ENCODE results near the gene C14orf132.

The C14orf132 gene

GRCh38 chr14:95998656-95999055 is 40.5 kb upstream of the C14orf132 start:
- Histone ChIP-seq H3K27ac (ENCODE audit: low read length) (no peak overlapping the region), H3K79me2 (ENCODE audit: insufficient read depth, low read length) (no peaks in the 10 kb centered on the region), H3K27me3 (ENCODE audit: insufficient read depth, low read length, poor library complexity) (peaks cover 12% of the 10 kb centered on the region), H3K9ac (ENCODE audit: low read depth, low read length) (no peak overlapping the region), H3K4me2 (ENCODE audit: insufficient read depth, low read length) (no peak overlapping the region), H3K9me3 (ENCODE audit: insufficient read depth, low read length, severe bottlenecking) (peaks cover under 1% of the 10 kb centered on the region), H3K4me1 (ENCODE audit: insufficient read depth, low read length) (no peaks in the 10 kb centered on the region), H3K4me3 (ENCODE audit: low read depth in 1 of 2, low read length in 2 of 2) (no peak overlapping the region), H4K20me1 (ENCODE audit: insufficient read depth, low read length) (no peaks in the 10 kb centered on the region), H3K36me3 (ENCODE audit: insufficient read depth, low read length) (no peaks in the 10 kb centered on the region), H2AFZ (ENCODE audit: low read depth, low read length) (no peak overlapping the region)
- ATAC-seq (ENCODE audit: insufficient read depth, low read depth) (no peak), DNase-seq (no peak)
- no peak for TF ChIP-seq EZH2 (IDR thresholded peaks at IDR 0.05; ENCODE audit: borderline replicate concordance, low read depth, low read length, severe bottlenecking)
- TF ChIP-seq CTCF (IDR thresholded peaks at IDR 0.05; ENCODE audit: borderline replicate concordance, extremely low read depth, low read length, poor library complexity, severe bottlenecking), result peak; percentile 13

- Histone ChIP-seq H3K9ac (ENCODE audit: low read depth, low read length) (no peak overlapping the region), H4K20me1 (ENCODE audit: insufficient read depth, low read length) (no peaks in the 10 kb centered on the region), H3K27me3 (ENCODE audit: insufficient read depth, low read length, poor library complexity) (peaks cover 8% of the 10 kb centered on the region), H3K27ac (ENCODE audit: low read length) (no peak overlapping the region), H3K4me1 (ENCODE audit: insufficient read depth, low read length) (no peaks in the 10 kb centered on the region), H3K36me3 (ENCODE audit: insufficient read depth, low read length) (no peaks in the 10 kb centered on the region), H3K4me2 (ENCODE audit: insufficient read depth, low read length) (no peak overlapping the region), H2AFZ (ENCODE audit: low read depth, low read length) (no peak overlapping the region), H3K9me3 (ENCODE audit: insufficient read depth, low read length, severe bottlenecking) (peaks cover 3% of the 10 kb centered on the region), H3K4me3 (ENCODE audit: low read depth in 1 of 2, low read length in 2 of 2) (no peak overlapping the region), H3K79me2 (ENCODE audit: insufficient read depth, low read length) (no peaks in the 10 kb centered on the region)
- ATAC-seq (ENCODE audit: insufficient read depth, low read depth) (no peak), DNase-seq (no peak)
- TF ChIP-seq CTCF (IDR thresholded peaks at IDR 0.05; ENCODE audit: borderline replicate concordance, extremely low read depth, low read length, poor library complexity, severe bottlenecking), result no peak
- no peak for TF ChIP-seq EZH2 (IDR thresholded peaks at IDR 0.05; ENCODE audit: borderline replicate concordance, low read depth, low read length, severe bottlenecking)
Measured at GRCh38 chr14:96001866-96002497, 37.2 kb upstream of the C14orf132 start.

DNA sequence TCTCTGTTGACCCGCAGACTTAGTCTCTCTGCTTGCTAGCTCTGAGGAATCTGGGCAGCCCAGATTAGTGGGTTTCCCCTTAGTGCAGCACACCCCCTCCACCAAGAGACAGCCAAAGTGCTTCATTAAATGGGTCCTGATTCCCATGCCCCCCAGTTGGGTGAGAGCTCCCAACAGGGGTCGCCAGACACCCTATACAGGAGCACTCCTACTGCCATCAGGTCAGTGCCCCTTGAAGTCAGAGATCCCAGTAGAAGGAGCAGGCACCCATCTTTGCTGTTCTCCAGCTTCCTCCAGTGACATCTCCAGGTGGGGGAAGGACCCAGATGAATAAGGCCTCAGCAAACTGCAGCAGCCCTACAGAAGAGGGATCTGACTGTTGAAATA is 36.7 kb upstream of the C14orf132 start:
- Histone ChIP-seq H3K4me1 (ENCODE audit: insufficient read depth, low read length) (no peaks in the 10 kb centered on the region), H3K27ac (ENCODE audit: low read length) (no peak overlapping the region), H2AFZ (ENCODE audit: low read depth, low read length) (no peak overlapping the region), H3K9me3 (ENCODE audit: insufficient read depth, low read length, severe bottlenecking) (peaks cover 3% of the 10 kb centered on the region), H3K27me3 (ENCODE audit: insufficient read depth, low read length, poor library complexity) (peaks cover 8% of the 10 kb centered on the region), H3K4me3 (ENCODE audit: low read depth in 1 of 2, low read length in 2 of 2) (no peak overlapping the region), H3K9ac (ENCODE audit: low read depth, low read length) (no peak overlapping the region), H4K20me1 (ENCODE audit: insufficient read depth, low read length) (no peaks in the 10 kb centered on the region), H3K36me3 (ENCODE audit: insufficient read depth, low read length) (no peaks in the 10 kb centered on the region), H3K4me2 (ENCODE audit: insufficient read depth, low read length) (no peak overlapping the region), H3K79me2 (ENCODE audit: insufficient read depth, low read length) (no peaks in the 10 kb centered on the region)
- DNase-seq, result no peak
- TF ChIP-seq CTCF (IDR thresholded peaks at IDR 0.05; ENCODE audit: borderline replicate concordance, extremely low read depth, low read length, poor library complexity, severe bottlenecking), result no peak
- ATAC-seq (ENCODE audit: insufficient read depth, low read depth), result no peak

DNA sequence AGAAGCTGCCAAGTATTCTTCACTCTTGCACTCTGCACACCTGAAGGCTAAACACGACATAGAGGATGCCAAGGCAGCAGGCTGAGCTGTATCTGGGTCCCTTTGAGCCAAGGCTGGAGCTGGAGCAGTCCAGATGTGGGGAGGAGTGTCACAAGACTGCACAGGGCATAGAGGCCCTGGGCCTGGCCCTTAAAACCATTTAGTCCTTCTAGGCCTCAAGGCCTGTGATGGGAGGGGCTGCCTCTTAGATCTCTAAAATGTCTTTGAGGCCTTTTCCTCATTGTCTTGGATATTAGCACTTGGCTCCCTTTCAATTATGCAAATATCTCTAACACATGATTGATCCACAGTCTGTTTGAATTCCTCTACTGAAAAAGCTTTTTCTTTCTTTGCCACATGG is 28.0 kb upstream of the C14orf132 start:
- H4K20me1 ChIP-seq (ENCODE audit: insufficient read depth, low read length), result no peaks in the 10 kb centered on the region
- no peak overlapping the region for H3K27ac ChIP-seq (ENCODE audit: low read length)
- no peaks in the 10 kb centered on the region for H3K79me2 ChIP-seq (ENCODE audit: insufficient read depth, low read length)
- peaks cover 10% of the 10 kb centered on the region for H3K9me3 ChIP-seq (ENCODE audit: insufficient read depth, low read length, severe bottlenecking)
- no peak overlapping the region for H2AFZ ChIP-seq (ENCODE audit: low read depth, low read length)
- H3K4me2 ChIP-seq (ENCODE audit: insufficient read depth, low read length), result no peak overlapping the region
- no peaks in the 10 kb centered on the region for H3K27me3 ChIP-seq (ENCODE audit: insufficient read depth, low read length, poor library complexity)
- ATAC-seq (ENCODE audit: insufficient read depth, low read depth) (no peak), DNase-seq (no peak)
- H3K4me3 ChIP-seq (ENCODE audit: low read depth in 1 of 2, low read length in 2 of 2), result no peak overlapping the region
- no peaks in the 10 kb centered on the region for H3K4me1 ChIP-seq (ENCODE audit: insufficient read depth, low read length)
- TF ChIP-seq CTCF (IDR thresholded peaks at IDR 0.05; ENCODE audit: borderline replicate concordance, extremely low read depth, low read length, poor library complexity, severe bottlenecking) (no peak), EZH2 (IDR thresholded peaks at IDR 0.05; ENCODE audit: borderline replicate concordance, low read depth, low read length, severe bottlenecking) (no peak)
- H3K36me3 ChIP-seq (ENCODE audit: insufficient read depth, low read length), result no peaks in the 10 kb centered on the region
- H3K9ac ChIP-seq (ENCODE audit: low read depth, low read length), result no peak overlapping the region
